Activated CD4-positive, alpha-beta T cell treated with anti-CD3 and anti-CD28 coated beads, Interleukin-2, Interleukin-6, amounts not matched to agents 100 ng/mL and 50 ng/mL, durations not matched to agents 16 hours and 8 hours (primary cell): ENCODE measurements around the gene KBTBD8.

Experiments
- DNase-seq: peaks from one replicate; pipeline ENCODE4 v3.0.0-alpha.2; 2020

The KBTBD8 gene

GRCh38 chr3:67044955-67045354, 46.8 kb downstream of the KBTBD8 start:
- no peak for DNase-seq

GRCh38 chr3:67045711-67046465, 47.8 kb downstream of the KBTBD8 start:
- no peak for DNase-seq

GRCh38 chr3:67047051-67047450, 48.9 kb downstream of the KBTBD8 start:
- no peak for DNase-seq

- DNase-seq = no peak
These were observed 50.1 kb downstream of the KBTBD8 start for GRCh38 chr3:67048067-67048714.

GRCh38 chr3:67048715-67049074, 50.6 kb downstream of the KBTBD8 start:
- no peak for DNase-seq

GRCh38 chr3:67059443-67059842, 61.3 kb downstream of the KBTBD8 start:
- DNase-seq = no peak
